Measurements from ENCODE around the gene ANKMY2.

The ANKMY2 gene

GRCh38 chr7:16571941-16572340, 73.6 kb downstream of the ANKMY2 start (continued):
- no peak for TF ChIP-seq ZNF548 (tag by site-specific recombination; IDR thresholded peaks at IDR 0.05)
- no peak for TF ChIP-seq ZNF791 (tag by site-specific recombination; IDR thresholded peaks at IDR 0.05)
- no peak for TF ChIP-seq ZNF404 (tag by site-specific recombination; IDR thresholded peaks at IDR 0.05)

GRCh38 chr7:16564909-16565426, 80.6 kb downstream of the ANKMY2 start:
- TF ChIP-seq ZNF654 (tag by site-specific recombination; IDR thresholded peaks at IDR 0.05; ENCODE audit: low read depth) (peak; percentile 72), ZFHX2 (tag by site-specific recombination; conservative IDR thresholded peaks at IDR 0.05) (peak; percentile 47), ZNF660 (tag by site-specific recombination; IDR thresholded peaks at IDR 0.05) (0 out of 2 replicates have a peak, but pooled peaks have one; percentile 23), ZBTB7A (tag by site-specific recombination; IDR thresholded peaks at IDR 0.05; ENCODE audit: low read depth) (no peak)
- POLR2A ChIA-PET = interaction anchor here (1.2 kb wide), 1 partner anchor 144 kb away, joined by 8 read pairs; no protein-coding TSS in a partner anchor
- H3K36me3 ChIP-seq (ENCODE audit: control insufficient read depth in 2 of 2, insufficient read depth in 1 of 2, low read length in 2 of 2) = no peaks in the 10 kb centered on the region

GRCh38 chr7:16564023-16564380, 81.6 kb downstream of the ANKMY2 start:
- no peak overlapping the region for H3K27ac ChIP-seq (ENCODE audit: extremely low read depth, low read depth, low read length)
- POLR2A ChIA-PET = interaction anchor here (1.2 kb wide), 1 partner anchor 143 kb away, joined by 8 read pairs; no protein-coding TSS in a partner anchor
- H3K36me3 ChIP-seq (ENCODE audit: control insufficient read depth in 2 of 2, insufficient read depth in 1 of 2, low read length in 2 of 2) = no peaks in the 10 kb centered on the region
- TF ChIP-seq ZNF558 (tag by site-specific recombination; IDR thresholded peaks at IDR 0.05) (no peak), ZNF529 (tag by site-specific recombination; IDR thresholded peaks at IDR 0.05; ENCODE audit: insufficient replicate concordance) (no peak), ZNF707 (tag by site-specific recombination; IDR thresholded peaks at IDR 0.05) (no peak)
- H3K9me3 ChIP-seq (ENCODE audit: control insufficient read depth, insufficient read depth, low read depth, low read length) = no peaks in the 10 kb centered on the region
- CTCF ChIA-PET = interaction anchor here (0.6 to 3.4 kb wide), 26 partner anchors 9 to 486 kb away, joined by 3 to 71 read pairs (median 6); partner anchors contain the start of genes AGR3, CRPPA and SOSTDC1
- H3K4me1 ChIP-seq (ENCODE audit: control insufficient read depth, insufficient read depth, low read length) = no peaks in the 10 kb centered on the region
- H3K4me3 ChIP-seq (ENCODE audit: low read depth, low read length) = no peak overlapping the region

More at GRCh38 chr7:16564909-16565426, 80.6 kb downstream of the ANKMY2 start:
- no peaks in the 10 kb centered on the region for H3K9me3 ChIP-seq (ENCODE audit: control insufficient read depth, insufficient read depth, low read depth, low read length)
- no peak overlapping the region for H3K27ac ChIP-seq (ENCODE audit: extremely low read depth, low read depth, low read length)
- H3K4me1 ChIP-seq (ENCODE audit: control insufficient read depth, insufficient read depth, low read length) = no peaks in the 10 kb centered on the region
- CTCF ChIA-PET = interaction anchor here (0.5 to 3.4 kb wide), 42 partner anchors 8 to 812 kb away, joined by 3 to 71 read pairs (median 5); partner anchors contain the start of genes AGR3, CRPPA and SOSTDC1
- H3K4me3 ChIP-seq (ENCODE audit: low read depth, low read length) = no peak overlapping the region

- Histone ChIP-seq H3K36me3 (ENCODE audit: control insufficient read depth in 2 of 2, insufficient read depth in 1 of 2, low read length in 2 of 2) (no peaks in the 10 kb centered on the region), H3K4me1 (ENCODE audit: control insufficient read depth, insufficient read depth, low read length) (no peaks in the 10 kb centered on the region), H3K9me3 (ENCODE audit: control insufficient read depth, insufficient read depth, low read depth, low read length) (no peaks in the 10 kb centered on the region), H3K27ac (ENCODE audit: extremely low read depth, low read depth, low read length) (no peak overlapping the region), H3K4me3 (ENCODE audit: low read depth, low read length) (no peak overlapping the region)
- CTCF ChIA-PET = interaction anchor here (0.6 to 3.1 kb wide), 6 partner anchors 130 to 485 kb away, joined by 3 to 34 read pairs (median 11); no protein-coding TSS in a partner anchor
- TF ChIP-seq ZNF184 (tag by site-specific recombination; IDR thresholded peaks at IDR 0.05) = no peak
- POLR2A ChIA-PET = no interaction called here
Measured at GRCh38 chr7:16563281-16564022, 82.1 kb downstream of the ANKMY2 start.

GRCh38 chr7:16562456-16563220, 82.9 kb downstream of the ANKMY2 start:
- POLR2A ChIA-PET = no interaction called here
- Histone ChIP-seq H3K4me1 (ENCODE audit: control insufficient read depth, insufficient read depth, low read length) (no peaks in the 10 kb centered on the region), H3K4me3 (ENCODE audit: low read depth, low read length) (no peak overlapping the region), H3K27ac (ENCODE audit: extremely low read depth, low read depth, low read length) (no peak overlapping the region), H3K9me3 (ENCODE audit: control insufficient read depth, insufficient read depth, low read depth, low read length) (no peaks in the 10 kb centered on the region), H3K36me3 (ENCODE audit: control insufficient read depth in 2 of 2, insufficient read depth in 1 of 2, low read length in 2 of 2) (no peaks in the 10 kb centered on the region)
- CTCF ChIA-PET = interaction anchor here (0.6 to 2.4 kb wide), 2 partner anchors 131 to 822 kb away, joined by 3 to 13 read pairs; no protein-coding TSS in a partner anchor
- TF ChIP-seq MZF1 (tag by site-specific recombination; IDR thresholded peaks at IDR 0.05; ENCODE audit: borderline replicate concordance) (no peak), ZNF350 (tag by site-specific recombination; IDR thresholded peaks at IDR 0.05) (no peak), ZNF571 (tag by site-specific recombination; IDR thresholded peaks at IDR 0.05) (no peak), ZNF132 (tag by site-specific recombination; IDR thresholded peaks at IDR 0.05; ENCODE audit: borderline replicate concordance) (no peak), TRIM28 (IDR thresholded peaks at IDR 0.05; ENCODE audit: borderline replicate concordance, low read length) (no peak), ZNF529 (tag by site-specific recombination; IDR thresholded peaks at IDR 0.05; ENCODE audit: insufficient replicate concordance) (no peak), ZNF16 (tag by site-specific recombination; IDR thresholded peaks at IDR 0.05; ENCODE audit: low read depth) (no peak), ZNF2 (tag by site-specific recombination; IDR thresholded peaks at IDR 0.05) (no peak), ZNF23 (tag by site-specific recombination; IDR thresholded peaks at IDR 0.05; ENCODE audit: borderline replicate concordance) (no peak), ZNF776 (tag by site-specific recombination; IDR thresholded peaks at IDR 0.05; ENCODE audit: borderline replicate concordance) (no peak), ZNF621 (tag by site-specific recombination; IDR thresholded peaks at IDR 0.05) (no peak), ZNF558 (tag by site-specific recombination; IDR thresholded peaks at IDR 0.05) (no peak), ZNF24 (tag by site-specific recombination; IDR thresholded peaks at IDR 0.05) (no peak), ZNF398 (tag by site-specific recombination; IDR thresholded peaks at IDR 0.05) (no peak)
